H1 (cell line): ENCODE results near the gene TSKU. TPM values are rescaled to one million over a fixed set of nuclear protein-coding genes. Genes with fewer than 3 reads are reported as not detected.

Experiments used
- CTCF ChIA-PET: fragments of 300-600 bp; sonication (Branson Sonifier 250); formaldehyde crosslinking; loops from one replicate; lab custom pipeline; 2021; ENCODE audit not compliant: partially characterized antibody; lab: Charles Lee
- POLR2A ChIA-PET: fragments of 300-600 bp; sonication (Branson Sonifier 250); formaldehyde crosslinking; loops from one replicate; lab custom pipeline; 2021; ENCODE audit warnings: inconsistent platforms; ENCODE audit not compliant: partially characterized antibody; lab: Charles Lee
- DNase-seq, 2 experiments: peaks; one replicate each; pipeline versions ENCODE4 v3.0.0 to v3.0.0-alpha.2; 2010 to 2022; ENCODE audit warnings: low spot score in 2 of 2, low read depth in 1 of 2, mixed read lengths in 1 of 2
- FAIRE-seq: peaks from 2 replicates; lab custom pipeline; 2011; peaks lifted over from hg19 to GRCh38; lab: Jason Lieb, UNC
- H2AFZ ChIP-seq: 2 replicates; pipeline ENCODE4 v1.8.1; 2012; ENCODE audit warnings: low read length, inconsistent platforms
- H2AK5ac ChIP-seq: 2 replicates; pipeline ENCODE4 v1.6.1; 2013; ENCODE audit warnings: low read depth, low read length
- H2BK120ac ChIP-seq: replicated peaks from 2 replicates; pipeline ENCODE3; 2013; ENCODE audit warnings: low read depth, low read length, inconsistent platforms
- H2BK12ac ChIP-seq: 2 replicates; pipeline ENCODE4 v1.6.1; 2013; ENCODE audit warnings: low read depth, low read length
- H2BK15ac ChIP-seq: 2 replicates; pipeline ENCODE4 v1.6.1; 2013; ENCODE audit warnings: low read length
- H2BK20ac ChIP-seq: 2 replicates; pipeline ENCODE4 v1.6.1; 2013; ENCODE audit warnings: low read length
- H2BK5ac ChIP-seq: 2 replicates; pipeline ENCODE4 v1.6.1; 2013; ENCODE audit warnings: low read depth, low read length
- H3K14ac ChIP-seq: 2 replicates; pipeline ENCODE4 v1.6.1; 2013; ENCODE audit warnings: inconsistent platforms; ENCODE audit not compliant: insufficient read length
- H3K18ac ChIP-seq: 2 replicates; pipeline ENCODE4 v1.6.1; 2013; ENCODE audit warnings: low read length; ENCODE audit errors: extremely low read depth
- H3K23ac ChIP-seq: 2 replicates; pipeline ENCODE4 v1.6.1; 2013; ENCODE audit warnings: inconsistent platforms; ENCODE audit not compliant: insufficient read length
- H3K23me2 ChIP-seq: 2 replicates; pipeline ENCODE4 v1.6.1; 2013; ENCODE audit warnings: low read depth, low read length
- H3K27ac ChIP-seq: 2 replicates; pipeline ENCODE4 v1.6.1; 2011; ENCODE audit warnings: low read depth, low read length, inconsistent platforms
- H3K27me3 ChIP-seq, 4 experiments: replicated peaks in 1 of 4; 1 replicate in 1 of 4; 2 replicates in 3 of 4; pipeline versions ENCODE4 v1.6.1 to v1.8.1; 2011 to 2013; ENCODE audit warnings: low read length in 3 of 4, mild to moderate bottlenecking in 3 of 4, inconsistent platforms in 2 of 4, mixed read lengths in 2 of 4, moderate library complexity in 1 of 4; ENCODE audit not compliant: control insufficient read depth in 3 of 4, insufficient read depth in 3 of 4; ENCODE audit errors: extremely low read depth in 1 of 4
- H3K36me3 ChIP-seq, 4 experiments: 2 replicates each; pipeline versions ENCODE4 v1.6.1 to v1.8.1; 2011 to 2013; ENCODE audit warnings: mild to moderate bottlenecking in 4 of 4, low read length in 3 of 4, moderate library complexity in 2 of 4, control low read depth in 1 of 4, inconsistent platforms in 1 of 4; ENCODE audit not compliant: insufficient read depth in 4 of 4, control insufficient read depth in 2 of 4
- H3K4ac ChIP-seq: replicated peaks from 2 replicates; pipeline ENCODE3; 2013; ENCODE audit warnings: low read length, low read depth, mixed read lengths, inconsistent platforms; ENCODE audit not compliant: insufficient read length
- H3K4me1 ChIP-seq, 4 experiments: replicated peaks in 1 of 4; 1 replicate in 1 of 4; 2 replicates in 3 of 4; pipeline versions ENCODE4 v1.6.1 to v1.8.1; 2011 to 2013; ENCODE audit warnings: low read length in 3 of 4, inconsistent platforms in 2 of 4, mixed read lengths in 1 of 4; ENCODE audit not compliant: insufficient read depth in 4 of 4, control insufficient read depth in 3 of 4
- H3K4me2 ChIP-seq, 2 experiments: 2 replicates each; pipeline versions ENCODE4 v1.6.1 to v1.8.1; 2011 to 2013; ENCODE audit warnings: low read depth in 2 of 2, low read length in 2 of 2, control low read depth in 1 of 2, inconsistent platforms in 1 of 2, mild to moderate bottlenecking in 1 of 2; ENCODE audit not compliant: insufficient read depth in 1 of 2
- H3K4me3 ChIP-seq, 4 experiments: fragments of 200-600, 300-600 bp in 1 of 4; sonication (generic), shearing (Covaris generic), sonication (Bioruptor Twin) in 1 of 4; 2 replicates each; pipeline versions ENCODE4 v1.5.1 to v1.8.1; 2011 to 2016; ENCODE audit warnings: low read length in 4 of 4, low read depth in 3 of 4, control low read depth in 2 of 4, inconsistent platforms in 2 of 4, mild to moderate bottlenecking in 2 of 4, mixed read lengths in 1 of 4, moderate library complexity in 1 of 4; ENCODE audit not compliant: insufficient read depth in 2 of 4; ENCODE audit errors: extremely low read depth in 1 of 4
- H3K56ac ChIP-seq: replicated peaks from 2 replicates; pipeline ENCODE3; 2013; ENCODE audit warnings: low read depth, mild to moderate bottlenecking, mixed read lengths, low read length, inconsistent platforms; ENCODE audit not compliant: insufficient read length
- H3K79me1 ChIP-seq: 2 replicates; pipeline ENCODE4 v1.6.1; 2013; ENCODE audit warnings: low read depth, low read length, control low read depth
- H3K79me2 ChIP-seq, 2 experiments: 2 replicates each; pipeline versions ENCODE4 v1.6.1 to v1.8.1; 2012 to 2013; ENCODE audit warnings: low read length in 2 of 2, mild to moderate bottlenecking in 2 of 2, inconsistent platforms in 1 of 2; ENCODE audit not compliant: insufficient read depth in 2 of 2, control insufficient read depth in 1 of 2
- H3K9ac ChIP-seq, 4 experiments: replicated peaks in 1 of 4; 1 replicate in 1 of 4; 2 replicates in 3 of 4; pipeline versions ENCODE4 v1.6.1 to v1.8.1; 2011 to 2013; ENCODE audit warnings: low read depth in 3 of 4, low read length in 3 of 4, control low read depth in 2 of 4, mild to moderate bottlenecking in 2 of 4, moderate library complexity in 2 of 4, inconsistent platforms in 1 of 4; ENCODE audit errors: extremely low read depth in 1 of 4
- H3K9me3 ChIP-seq, 2 experiments: 2 replicates each; pipeline versions ENCODE4 v1.6.1 to v1.8.1; 2012 to 2013; ENCODE audit warnings: mild to moderate bottlenecking in 2 of 2, moderate library complexity in 2 of 2, control low read depth in 1 of 2, inconsistent platforms in 1 of 2, low read depth in 1 of 2, low read length in 1 of 2, mixed read lengths in 1 of 2; ENCODE audit not compliant: insufficient read depth in 2 of 2
- H4K20me1 ChIP-seq, 2 experiments: replicated peaks in 1 of 2; 2 replicates each; pipeline versions ENCODE3 to v1.8.1; 2011 to 2013; ENCODE audit warnings: inconsistent platforms in 2 of 2, low read length in 2 of 2, mild to moderate bottlenecking in 1 of 2; ENCODE audit not compliant: insufficient read depth in 2 of 2, control insufficient read depth in 1 of 2
- H4K5ac ChIP-seq: 2 replicates; pipeline ENCODE4 v1.6.1; 2013; ENCODE audit warnings: low read length, low read depth, mixed read lengths, inconsistent platforms; ENCODE audit not compliant: insufficient read length
- H4K8ac ChIP-seq: 2 replicates; pipeline ENCODE4 v1.8.0; 2013; ENCODE audit warnings: mild to moderate bottlenecking, moderate library complexity, low read length, inconsistent platforms; ENCODE audit not compliant: insufficient read depth; ENCODE audit errors: extremely low read depth
- H4K91ac ChIP-seq: replicated peaks from 2 replicates; pipeline ENCODE3; 2013; ENCODE audit warnings: low read length, mixed read lengths, inconsistent platforms; ENCODE audit not compliant: insufficient read length
- CEBPB ChIP-seq: IDR thresholded peaks from 2 replicates; pipeline ENCODE4 v1.6.1; 2012; ENCODE audit warnings: low read depth, low read length
- JUN ChIP-seq: IDR thresholded peaks from 2 replicates; pipeline ENCODE4 v1.6.1; 2011; ENCODE audit warnings: low read depth, mild to moderate bottlenecking, improper control_type of control experiment, low read length
- NANOG ChIP-seq: IDR thresholded peaks from 2 replicates; pipeline ENCODE4 v1.6.1; 2011; ENCODE audit warnings: low read length, low read depth, mild to moderate bottlenecking, inconsistent platforms; ENCODE audit not compliant: insufficient read depth, poor library complexity, severe bottlenecking
- NRF1 ChIP-seq: IDR thresholded peaks from 2 replicates; pipeline ENCODE4 v1.6.1; 2011; ENCODE audit warnings: mild to moderate bottlenecking, low read depth, low read length, improper control_type of control experiment
- POU5F1 ChIP-seq: IDR thresholded peaks from 2 replicates; pipeline ENCODE4 v1.6.1; 2011; ENCODE audit warnings: low read depth, mild to moderate bottlenecking, low read length, moderate library complexity
- RAD21 ChIP-seq, 2 experiments: IDR thresholded peaks in 1 of 2; conservative IDR thresholded peaks in 1 of 2; 2 replicates each; pipeline ENCODE4 v1.6.1; 2011; ENCODE audit warnings: low read depth in 2 of 2, low read length in 2 of 2, improper control_type of control experiment in 1 of 2, inconsistent platforms in 1 of 2, mild to moderate bottlenecking in 1 of 2, moderate library complexity in 1 of 2
- SUZ12 ChIP-seq: fragments of 200-600 bp; sonication (generic); IDR thresholded peaks from 2 replicates; pipeline ENCODE4 v1.6.1; 2012; ENCODE audit warnings: mild to moderate bottlenecking, inconsistent platforms, low read length, moderate library complexity, mixed read lengths
- TCF12 ChIP-seq: IDR thresholded peaks from 2 replicates; pipeline ENCODE4 v1.6.1; 2011; ENCODE audit warnings: low read depth, mild to moderate bottlenecking, low read length
- WGBS, 2 experiments: shearing (Covaris generic) in 1 of 2; methylation state at CpG; one replicate each; pipeline versions ENCODE4 v1.1.6 to v1.1.7; 2013 to 2015; ENCODE audit warnings: low lambda C conversion rate in 2 of 2, mixed read lengths in 2 of 2, inconsistent platforms in 1 of 2, low coverage in 1 of 2, missing lambda C conversion rate in 1 of 2; ENCODE audit not compliant: insufficient replicate concordance in 2 of 2, insufficient coverage in 1 of 2, insufficient read length in 1 of 2; ENCODE audit errors: extremely low coverage in 1 of 2, missing lambda C conversion rate in 1 of 2; 5-methylcytosine and 5-hydroxymethylcytosine counted together
- polyA plus RNA-seq, 7 experiments: library from polyadenylated mRNA; depleted of rRNA in 3 of 7; stranded (reverse) in 5 of 7; unstranded in 2 of 7; fragments of >200 nt in 5 of 7; fragments of 200-250 nt in 2 of 7; gene quantifications; 1 replicate in 5 of 7; 2 replicates in 1 of 7; 4 replicates in 1 of 7; pipeline versions ENCODE4 v1.2.1 to v1.2.3, GENCODE V29; 2011 to 2013; ENCODE audit warnings: missing spikeins in 2 of 7, mixed read lengths in 2 of 7
- total RNA-seq: library from RNA; stranded (reverse); fragmentation: NEBNext Ultra II Directional; extraction: Animal tissue kit (Norgen Biotek cat#: 25700); gene quantifications from 2 replicates; pipeline ENCODE4 v1.2.1, GENCODE V29; 2021
- TF ChIP-seq, protein P1 (sequence below): IDR thresholded peaks from 2 replicates; pipeline ENCODE4 v1.6.1; 2012; ENCODE audit warnings: inconsistent platforms
- TF ChIP-seq, protein P2 (sequence below): IDR thresholded peaks from 2 replicates; pipeline ENCODE4 v1.6.1; 2012; ENCODE audit warnings: low read length, inconsistent platforms

TSKU gene
- total and polyA plus RNA-seq, 2 of the 8 experiments (the other 6 are each of a cell fraction or from before 2014, with no cell fraction given) = 22.8 to 28.4 TPM

DNA sequence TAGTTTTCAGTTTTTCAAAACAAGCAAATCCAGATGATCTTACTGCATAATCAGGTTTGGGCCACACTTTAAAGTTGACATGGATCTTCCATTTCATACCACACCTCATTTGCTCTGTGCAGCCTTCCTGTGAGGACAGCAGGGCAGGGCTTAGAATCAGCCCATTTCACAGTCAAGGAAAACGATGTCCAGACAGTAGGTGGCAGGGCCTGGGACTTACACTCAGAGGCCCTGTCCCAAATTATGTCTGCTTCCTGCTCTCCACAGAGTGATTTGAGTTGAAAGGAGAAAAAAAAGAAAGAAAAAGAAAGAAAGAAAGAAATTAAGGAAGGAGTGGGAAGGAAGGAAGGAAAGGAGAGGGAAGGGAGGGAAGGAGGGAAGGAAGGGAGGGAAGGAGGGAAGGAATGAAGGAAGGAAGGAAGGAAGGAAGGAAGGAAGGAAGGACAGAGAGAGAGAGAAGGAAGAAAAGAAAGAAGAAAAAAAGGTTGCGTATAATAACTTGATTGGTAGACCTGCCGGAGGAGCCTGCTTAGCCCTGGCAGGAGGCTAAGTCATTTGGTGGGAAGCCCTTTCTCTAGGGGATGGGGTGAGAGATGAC is 23.6 kb downstream of the TSKU start:
- Histone ChIP-seq H3K27ac (no peak overlapping the region), H3K79me1 (no peaks in the 10 kb centered on the region), H3K56ac (no peak overlapping the region), H3K36me3 (no peaks in the 10 kb centered on the region), H4K8ac (no peak overlapping the region), H3K23ac (no peak overlapping the region), H3K14ac (no peak overlapping the region), H3K9ac (no peak overlapping the region), H4K5ac (no peak overlapping the region), H3K4me3 (no peak overlapping the region), H2BK12ac (peak overlapping the region; percentile 17; the same call in 1 of the 2 replicates), H2BK15ac (no peak overlapping the region), H2AK5ac (0 out of 2 replicates have a peak overlapping the region, but pooled peaks have one; percentile 14), H3K23me2 (no peaks in the 10 kb centered on the region), H3K4me1 (peaks cover 0 to 4% (median 2%) of the 10 kb centered on the region in 4 experiments; a peak in 2 of 7 replicates), H2BK120ac (no peak overlapping the region), H4K91ac (peak overlapping the region; percentile 15), H3K4ac (no peak overlapping the region), H2AFZ (no peak overlapping the region), H3K18ac (no peak overlapping the region), H4K20me1 (no peaks in the 10 kb centered on the region), H2BK20ac (no peak overlapping the region; the same call in 1 of the 2 replicates), H3K27me3 (no peaks in the 10 kb centered on the region; a peak in 1 of 7 replicates), H3K79me2 (no peaks in the 10 kb centered on the region), H3K4me2 (no peak overlapping the region), H3K9me3 (no peaks in the 10 kb centered on the region), H2BK5ac (no peak overlapping the region)
- 88% methylated on average over 3 of the region's 3 CpGs; no CpG with 5 or more reads in 1 of the 2 experiments for WGBS, 2 experiments
- DNase-seq (no peak), FAIRE-seq (no peak)
- POLR2A ChIA-PET = interaction anchor here (1.1 kb wide), 1 partner anchor 22 kb away, joined by 3 read pairs; no protein-coding TSS in a partner anchor
- CTCF ChIA-PET = interaction anchor here (0.8 to 5.2 kb wide), 25 partner anchors 11 to 238 kb away, joined by 3 to 47 read pairs (median 5); no protein-coding TSS in a partner anchor
- no peak for TF ChIP-seq RAD21 (IDR thresholded peaks at IDR 0.05 in 1 of 2, conservative IDR thresholded peaks at IDR 0.05 in 1 of 2; ENCODE audit: low read depth in 2 of 2, low read length in 2 of 2)
- TF ChIP-seq POU5F1 = no peak
- no peak for TF ChIP-seq TCF12
- TF ChIP-seq CEBPB = no peak
- TF ChIP-seq NRF1 = no peak
- TF ChIP-seq SUZ12 = no peak
- TF ChIP-seq, protein P1, sequence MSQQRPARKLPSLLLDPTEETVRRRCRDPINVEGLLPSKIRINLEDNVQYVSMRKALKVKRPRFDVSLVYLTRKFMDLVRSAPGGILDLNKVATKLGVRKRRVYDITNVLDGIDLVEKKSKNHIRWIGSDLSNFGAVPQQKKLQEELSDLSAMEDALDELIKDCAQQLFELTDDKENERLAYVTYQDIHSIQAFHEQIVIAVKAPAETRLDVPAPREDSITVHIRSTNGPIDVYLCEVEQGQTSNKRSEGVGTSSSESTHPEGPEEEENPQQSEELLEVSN = no peak
- no peak for TF ChIP-seq JUN
- no peak for TF ChIP-seq NANOG
- TF ChIP-seq, protein P2, sequence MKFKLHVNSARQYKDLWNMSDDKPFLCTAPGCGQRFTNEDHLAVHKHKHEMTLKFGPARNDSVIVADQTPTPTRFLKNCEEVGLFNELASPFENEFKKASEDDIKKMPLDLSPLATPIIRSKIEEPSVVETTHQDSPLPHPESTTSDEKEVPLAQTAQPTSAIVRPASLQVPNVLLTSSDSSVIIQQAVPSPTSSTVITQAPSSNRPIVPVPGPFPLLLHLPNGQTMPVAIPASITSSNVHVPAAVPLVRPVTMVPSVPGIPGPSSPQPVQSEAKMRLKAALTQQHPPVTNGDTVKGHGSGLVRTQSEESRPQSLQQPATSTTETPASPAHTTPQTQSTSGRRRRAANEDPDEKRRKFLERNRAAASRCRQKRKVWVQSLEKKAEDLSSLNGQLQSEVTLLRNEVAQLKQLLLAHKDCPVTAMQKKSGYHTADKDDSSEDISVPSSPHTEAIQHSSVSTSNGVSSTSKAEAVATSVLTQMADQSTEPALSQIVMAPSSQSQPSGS = no peak
